HG02588 (cell line): ENCODE measurements around the gene XRCC5.

Experiments
- ATAC-seq: cut with Tn5 transposase; IDR thresholded peaks from one replicate; pipeline ENCODE4 v1.9.1; 2021; ENCODE audit warnings: mild to moderate bottlenecking, moderate library complexity; ENCODE audit not compliant: unreplicated experiment

Gene XRCC5

GRCh38 chr2:216149741-216150140, 40.6 kb downstream of the XRCC5 start:
- no peak for ATAC-seq

- ATAC-seq, result no peak
Observed at GRCh38 chr2:216151313-216152025, 42.3 kb downstream of the XRCC5 start.

- no peak for ATAC-seq
Observed at GRCh38 chr2:216155954-216156353, 46.8 kb downstream of the XRCC5 start.

GRCh38 chr2:216156822-216157221, 47.7 kb downstream of the XRCC5 start:
- no peak for ATAC-seq

- no peak for ATAC-seq
Observed at GRCh38 chr2:216159144-216159543, 50.0 kb downstream of the XRCC5 start.

GRCh38 chr2:216159646-216160045, 50.5 kb downstream of the XRCC5 start:
- ATAC-seq, result no peak

- no peak for ATAC-seq
Observed at GRCh38 chr2:216160786-216161185, 51.6 kb downstream of the XRCC5 start.

GRCh38 chr2:216161967-216162366, 52.8 kb downstream of the XRCC5 start:
- ATAC-seq, result no peak

- no peak for ATAC-seq
Observed at GRCh38 chr2:216163518-216163917, 54.4 kb downstream of the XRCC5 start.

- no peak for ATAC-seq
Observed at GRCh38 chr2:216164087-216164486, 54.9 kb downstream of the XRCC5 start.

GRCh38 chr2:216164576-216164975, 55.4 kb downstream of the XRCC5 start:
- ATAC-seq, result no peak

- ATAC-seq, result no peak
Observed at GRCh38 chr2:216165711-216166110, 56.6 kb downstream of the XRCC5 start.

- no peak for ATAC-seq
Observed at GRCh38 chr2:216169087-216169486, 59.9 kb downstream of the XRCC5 start.

- no peak for ATAC-seq
Observed at GRCh38 chr2:216170076-216170763, 61.1 kb downstream of the XRCC5 start.

- ATAC-seq, result no peak
Observed at GRCh38 chr2:216171011-216171410, 61.9 kb downstream of the XRCC5 start.

- ATAC-seq, result no peak
Observed at GRCh38 chr2:216172493-216172892, 63.3 kb downstream of the XRCC5 start.

GRCh38 chr2:216179015-216179414, 69.9 kb downstream of the XRCC5 start:
- ATAC-seq, result no peak

- ATAC-seq, result no peak
Observed at GRCh38 chr2:216181351-216181750, 72.2 kb downstream of the XRCC5 start.

GRCh38 chr2:216181953-216182461, 72.9 kb downstream of the XRCC5 start:
- ATAC-seq, result no peak

- no peak for ATAC-seq
Observed at GRCh38 chr2:216183462-216183861, 74.3 kb downstream of the XRCC5 start.

- ATAC-seq, result no peak
Observed at GRCh38 chr2:216188559-216188850, 79.4 kb downstream of the XRCC5 start.

- no peak for ATAC-seq
Observed at GRCh38 chr2:216188956-216189355, 79.8 kb downstream of the XRCC5 start.

GRCh38 chr2:216189410-216189809, 80.3 kb downstream of the XRCC5 start:
- ATAC-seq, result no peak
